ENCODE data around the gene EDEM2. TPM values are rescaled to one million over a fixed set of nuclear protein-coding genes. Genes with fewer than 3 reads are reported as not detected.
A peak's percentile ranks its signal among the peaks of the same experiment; 100 is the strongest.
"Not testable (repeated sequence)": the region's sequence is repeated elsewhere in the genome, so short reads cannot be mapped to it uniquely, and the experiment has no call there.

Gene EDEM2
- 10 to 100 TPM; 17.9 to 32.1 (median 22.5) TPM for total RNA-seq
- long read RNA-seq, donor 1, transcript EDEM2-202 (11 exons, 1,919 nt): major isoform, 15 of 32 reads
- long read RNA-seq, donor 1, partial matches to known transcripts: 3 of 32 reads
- long read RNA-seq, donor 1, other reads (novel, unspliced or antisense): 14 of 32 reads
- long read RNA-seq, donor 2, transcript EDEM2-202 (11 exons, 1,919 nt): major isoform, 21 of 31 reads
- long read RNA-seq, donor 2, partial matches to known transcripts: 2 of 31 reads
- long read RNA-seq, donor 2, other reads (novel, unspliced or antisense): 7 of 31 reads

DNA sequence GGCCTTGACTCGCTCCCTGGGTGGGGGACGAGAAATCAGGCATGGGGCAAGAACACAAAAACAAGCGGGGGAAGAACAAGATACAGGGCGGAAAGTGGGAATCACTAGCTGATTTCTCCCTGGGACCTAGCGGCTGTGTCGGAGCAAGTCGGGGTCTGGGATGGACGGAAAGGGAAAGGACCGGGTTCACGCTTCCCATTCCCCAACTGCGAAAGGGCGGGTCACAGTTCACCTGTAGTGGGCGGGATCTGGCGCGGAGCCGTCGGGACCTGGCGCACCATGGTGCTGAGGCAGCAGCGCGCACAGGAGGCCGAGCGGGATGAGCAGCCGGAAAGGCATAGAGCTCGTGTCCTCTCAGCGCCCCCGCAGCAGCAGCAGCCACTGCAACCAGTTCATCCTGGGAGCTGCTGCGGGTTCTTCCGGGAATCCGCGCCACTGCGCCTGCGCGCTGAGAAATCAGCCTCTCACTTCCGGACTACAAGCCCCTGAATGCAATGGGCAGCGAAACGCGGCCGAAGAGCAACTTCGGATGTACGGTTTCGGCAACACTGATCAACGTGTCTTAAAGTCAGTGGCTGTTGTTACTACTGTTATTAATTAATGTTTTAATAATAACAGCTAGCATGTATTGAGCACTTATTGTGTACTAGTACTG is at the start of gene EDEM2:
TSS of gene EDEM2 (minus strand) at position 417 of the 655 bp plus-strand sequence. CDS start at position 339, 78 bp downstream.
- ATAC-seq: peak; percentile 96
- Histone ChIP-seq H3K4me1 (ENCODE audit: low read depth) (peaks cover 4% of the 10 kb centered on the region), H3K4me3 (peak within 1 kb of the TSS; percentile 56), H3K36me3 (ENCODE audit: low read depth) (no peaks in the 10 kb centered on the region), H3K9me3 (no peaks in the 10 kb centered on the region)
- TF ChIP-seq, protein P1, sequence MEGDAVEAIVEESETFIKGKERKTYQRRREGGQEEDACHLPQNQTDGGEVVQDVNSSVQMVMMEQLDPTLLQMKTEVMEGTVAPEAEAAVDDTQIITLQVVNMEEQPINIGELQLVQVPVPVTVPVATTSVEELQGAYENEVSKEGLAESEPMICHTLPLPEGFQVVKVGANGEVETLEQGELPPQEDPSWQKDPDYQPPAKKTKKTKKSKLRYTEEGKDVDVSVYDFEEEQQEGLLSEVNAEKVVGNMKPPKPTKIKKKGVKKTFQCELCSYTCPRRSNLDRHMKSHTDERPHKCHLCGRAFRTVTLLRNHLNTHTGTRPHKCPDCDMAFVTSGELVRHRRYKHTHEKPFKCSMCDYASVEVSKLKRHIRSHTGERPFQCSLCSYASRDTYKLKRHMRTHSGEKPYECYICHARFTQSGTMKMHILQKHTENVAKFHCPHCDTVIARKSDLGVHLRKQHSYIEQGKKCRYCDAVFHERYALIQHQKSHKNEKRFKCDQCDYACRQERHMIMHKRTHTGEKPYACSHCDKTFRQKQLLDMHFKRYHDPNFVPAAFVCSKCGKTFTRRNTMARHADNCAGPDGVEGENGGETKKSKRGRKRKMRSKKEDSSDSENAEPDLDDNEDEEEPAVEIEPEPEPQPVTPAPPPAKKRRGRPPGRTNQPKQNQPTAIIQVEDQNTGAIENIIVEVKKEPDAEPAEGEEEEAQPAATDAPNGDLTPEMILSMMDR (IDR thresholded peaks at IDR 0.05): no peak
- intact Hi-C loops (cut with DNase I, micrococcal nuclease): loop anchor here in 1 of 2 donors (10.0 kb wide), 1 partner anchor 68 kb away; no protein-coding TSS in a partner anchor
- DNase-seq: peak; percentile 92 to 97 (median 95)

DNA sequence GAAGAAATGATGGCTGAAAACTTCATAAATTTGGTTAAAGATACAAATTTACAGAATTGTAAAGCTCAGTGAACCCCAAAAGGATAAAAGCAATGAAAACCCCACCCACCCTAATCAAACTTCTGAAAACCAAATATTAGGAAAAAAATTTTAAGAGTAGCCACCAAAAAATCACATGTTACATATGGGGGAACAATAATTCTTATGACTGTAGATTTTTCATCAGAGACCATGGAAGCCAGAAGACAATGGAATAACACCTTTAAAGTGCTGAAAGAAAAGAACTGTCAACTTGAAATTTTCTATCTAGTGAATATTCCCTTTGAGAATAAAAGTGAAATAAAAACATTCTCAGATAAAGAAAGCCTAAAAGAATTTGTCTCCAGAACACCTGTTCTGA is 49.2 kb upstream of the EDEM2 start:
- TF ChIP-seq, protein P1 (IDR thresholded peaks at IDR 0.05): no peak
- ATAC-seq: no peak
- DNase-seq: no peak
- intact Hi-C loops (cut with DNase I, micrococcal nuclease): no loop called here
- Histone ChIP-seq H3K9me3 (peaks cover 16% of the 10 kb centered on the region), H3K4me1 (ENCODE audit: low read depth) (peaks cover 16% of the 10 kb centered on the region), H3K36me3 (ENCODE audit: low read depth) (no peaks in the 10 kb centered on the region), H3K4me3 (no peak overlapping the region)

- DNase-seq; H3K4me3 ChIP-seq; H3K36me3 ChIP-seq (ENCODE audit: low read depth); intact Hi-C loops (cut with DNase I, micrococcal nuclease): not testable (repeated sequence)
- ATAC-seq: peak; percentile 71
- Histone ChIP-seq H3K4me1 (ENCODE audit: low read depth) (peaks cover 16% of the 10 kb centered on the region), H3K9me3 (peaks cover 10% of the 10 kb centered on the region)
Measured at GRCh38 chr20:35193031-35193791, 46.1 kb upstream of the EDEM2 start.

- no peaks in the 10 kb centered on the region for H3K36me3 ChIP-seq (ENCODE audit: low read depth)
- DNase-seq (peak in 1 of 3 donors; percentile 35), ATAC-seq (peak; percentile 75)
- peaks cover 10% of the 10 kb centered on the region for H3K9me3 ChIP-seq
- H3K4me1 ChIP-seq (ENCODE audit: low read depth): peaks cover 16% of the 10 kb centered on the region
- no peak overlapping the region for H3K4me3 ChIP-seq
- intact Hi-C loops (cut with DNase I, micrococcal nuclease): no loop called here
- TF ChIP-seq, protein P1 (IDR thresholded peaks at IDR 0.05): no peak
Measured at GRCh38 chr20:35192118-35192872, 45.2 kb upstream of the EDEM2 start.

DNA sequence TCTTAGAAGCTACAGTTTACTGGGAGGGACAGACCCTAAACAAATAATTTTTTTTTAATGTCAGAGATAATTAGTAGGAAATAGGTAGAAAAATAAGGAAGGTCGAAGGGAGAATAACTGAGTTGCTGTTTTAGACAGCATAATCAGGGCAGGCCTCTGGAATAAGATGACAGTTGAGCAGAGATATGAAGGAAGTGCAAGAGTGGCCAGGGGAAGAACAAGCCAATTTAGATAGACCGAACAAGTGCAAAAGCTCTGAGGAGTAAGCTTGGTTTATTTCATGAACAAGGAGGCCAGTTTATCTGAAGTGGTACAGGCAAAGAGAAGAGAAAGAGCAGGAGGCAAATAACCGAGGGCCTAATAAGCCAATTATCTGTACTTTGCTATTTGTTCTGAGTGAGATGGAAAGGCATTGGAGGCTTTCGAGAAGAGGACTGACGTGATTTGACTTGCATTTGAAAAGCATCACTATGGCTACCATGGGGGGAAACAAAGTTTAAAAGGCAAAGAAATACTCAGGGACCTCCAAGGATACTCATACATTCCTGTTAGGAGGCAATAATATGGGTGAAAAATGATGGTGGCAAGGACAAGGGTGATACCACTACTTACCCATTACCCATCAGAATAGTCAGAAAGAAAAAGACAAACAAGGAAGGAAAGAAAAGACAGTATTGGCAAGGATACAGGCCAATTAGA is 44.4 kb upstream of the EDEM2 start:
- ATAC-seq (no peak), DNase-seq (no peak)
- H3K4me3 ChIP-seq: no peak overlapping the region
- H3K9me3 ChIP-seq: peaks cover 5% of the 10 kb centered on the region
- no peaks in the 10 kb centered on the region for H3K36me3 ChIP-seq (ENCODE audit: low read depth)
- TF ChIP-seq, protein P1 (IDR thresholded peaks at IDR 0.05): no peak
- H3K4me1 ChIP-seq (ENCODE audit: low read depth): peaks cover 16% of the 10 kb centered on the region
- intact Hi-C loops (cut with DNase I, micrococcal nuclease): no loop called here

Measured in mucosa of descending colon (tissue), 3 donors.